MM.1S (cell line): ENCODE results near the gene DENND1A.

Source experiments
- CTCF ChIP-seq: fragments of 300-600 bp; sonication (generic); IDR thresholded peaks from 2 replicates; pipeline ENCODE4 v1.5.1; 2016; ENCODE audit warnings: antibody characterized with exemption, low read length, mixed read lengths
- EZH2phosphoT487 ChIP-seq: fragments of 300-600 bp; sonication (generic); IDR thresholded peaks from 2 replicates; pipeline ENCODE4 v1.6.1; 2018; ENCODE audit warnings: antibody characterized with exemption, low read length

- TF ChIP-seq CTCF: no peak
- no peak for TF ChIP-seq EZH2phosphoT487
These were observed 282.8 kb downstream of the DENND1A start for GRCh38 chr9:123647145-123647544.
